PC-9 (cell line): ENCODE data around the gene IGFBP4.

Experiments used
- EZH2 ChIP-seq: fragments of 200-600 bp; sonication (generic); IDR thresholded peaks from 2 replicates; pipeline ENCODE4 v1.8.0; 2017; ENCODE audit warnings: antibody characterized with exemption, low read depth
- TF ChIP-seq, protein P1 (sequence below): fragments of 200-600 bp; sonication (generic); conservative IDR thresholded peaks from 2 replicates; pipeline ENCODE4 v1.6.1; 2017; ENCODE audit warnings: mixed run types, antibody characterized with exemption, mild to moderate bottlenecking, moderate library complexity

DNA sequence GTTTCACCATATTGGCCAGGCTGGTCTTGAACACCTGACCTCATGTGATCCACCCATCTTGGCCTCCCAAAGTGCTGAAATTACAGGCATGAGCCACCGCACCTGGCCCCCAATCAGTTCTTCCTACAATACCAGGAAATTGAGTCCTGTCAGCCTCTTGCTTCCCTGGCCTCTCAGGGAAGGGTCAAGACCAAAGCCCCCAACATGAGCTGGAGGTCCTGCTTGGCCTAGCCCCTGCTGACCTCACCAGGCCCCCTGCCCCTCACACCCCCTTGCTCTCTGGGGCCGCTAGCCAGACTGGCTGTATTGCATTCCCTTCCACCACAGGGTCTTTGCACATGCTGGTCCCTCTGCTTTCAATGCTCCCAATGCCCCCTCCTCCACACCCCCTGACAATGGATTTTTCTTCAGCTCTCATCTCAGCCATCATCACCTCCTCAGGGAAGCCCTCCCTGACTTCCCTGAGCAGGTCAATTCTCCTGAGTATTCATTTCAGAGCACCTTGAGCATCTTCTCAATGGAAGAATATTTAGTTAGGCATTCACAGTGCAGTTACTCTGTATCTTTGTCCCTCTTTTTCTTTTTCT is 24.1 kb downstream of the IGFBP4 start:
- TF ChIP-seq, protein P1, sequence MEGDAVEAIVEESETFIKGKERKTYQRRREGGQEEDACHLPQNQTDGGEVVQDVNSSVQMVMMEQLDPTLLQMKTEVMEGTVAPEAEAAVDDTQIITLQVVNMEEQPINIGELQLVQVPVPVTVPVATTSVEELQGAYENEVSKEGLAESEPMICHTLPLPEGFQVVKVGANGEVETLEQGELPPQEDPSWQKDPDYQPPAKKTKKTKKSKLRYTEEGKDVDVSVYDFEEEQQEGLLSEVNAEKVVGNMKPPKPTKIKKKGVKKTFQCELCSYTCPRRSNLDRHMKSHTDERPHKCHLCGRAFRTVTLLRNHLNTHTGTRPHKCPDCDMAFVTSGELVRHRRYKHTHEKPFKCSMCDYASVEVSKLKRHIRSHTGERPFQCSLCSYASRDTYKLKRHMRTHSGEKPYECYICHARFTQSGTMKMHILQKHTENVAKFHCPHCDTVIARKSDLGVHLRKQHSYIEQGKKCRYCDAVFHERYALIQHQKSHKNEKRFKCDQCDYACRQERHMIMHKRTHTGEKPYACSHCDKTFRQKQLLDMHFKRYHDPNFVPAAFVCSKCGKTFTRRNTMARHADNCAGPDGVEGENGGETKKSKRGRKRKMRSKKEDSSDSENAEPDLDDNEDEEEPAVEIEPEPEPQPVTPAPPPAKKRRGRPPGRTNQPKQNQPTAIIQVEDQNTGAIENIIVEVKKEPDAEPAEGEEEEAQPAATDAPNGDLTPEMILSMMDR, result no peak
- no peak for TF ChIP-seq EZH2
